ENCODE data around the gene TLL2.
A peak's percentile ranks its signal among the peaks of the same experiment; 100 is the strongest.

TLL2 gene

GRCh38 chr10:96377816-96378294, 135.9 kb downstream of the TLL2 start:
- Histone ChIP-seq H3K27me3 (ENCODE audit: insufficient read depth, low read length) (peaks cover 6% of the 10 kb centered on the region), H3K9me3 (ENCODE audit: low read length) (no peaks in the 10 kb centered on the region), H3K4me1 (ENCODE audit: insufficient read depth, low read length) (peaks cover 3% of the 10 kb centered on the region), H2AFZ (ENCODE audit: low read depth, low read length) (no peak overlapping the region), H3K36me3 (ENCODE audit: insufficient read depth, low read length) (no peaks in the 10 kb centered on the region), H3K4me3 (ENCODE audit: low read length) (no peak overlapping the region)

- no peaks in the 10 kb centered on the region for H3K36me3 ChIP-seq (ENCODE audit: insufficient read depth, low read length)
- no peaks in the 10 kb centered on the region for H3K9me3 ChIP-seq (ENCODE audit: low read length)
- H3K4me3 ChIP-seq (ENCODE audit: low read length), result no peak overlapping the region
- H3K27me3 ChIP-seq (ENCODE audit: insufficient read depth, low read length), result peaks cover 6% of the 10 kb centered on the region
- H2AFZ ChIP-seq (ENCODE audit: low read depth, low read length), result no peak overlapping the region
- peaks cover 3% of the 10 kb centered on the region for H3K4me1 ChIP-seq (ENCODE audit: insufficient read depth, low read length)
Observed at GRCh38 chr10:96376483-96376882, 137.2 kb downstream of the TLL2 start.

GRCh38 chr10:96374985-96375830, 138.5 kb downstream of the TLL2 start:
- Histone ChIP-seq H3K27me3 (ENCODE audit: insufficient read depth, low read length) (peaks cover 6% of the 10 kb centered on the region), H3K36me3 (ENCODE audit: insufficient read depth, low read length) (no peaks in the 10 kb centered on the region), H3K4me3 (ENCODE audit: low read length) (peak overlapping the region; percentile 41), H3K9me3 (ENCODE audit: low read length) (no peaks in the 10 kb centered on the region), H2AFZ (ENCODE audit: low read depth, low read length) (peak overlapping the region; percentile 11), H3K4me1 (ENCODE audit: insufficient read depth, low read length) (peaks cover 3% of the 10 kb centered on the region)

- Histone ChIP-seq H3K27me3 (ENCODE audit: insufficient read depth, low read length) (peaks cover 6% of the 10 kb centered on the region), H3K4me3 (ENCODE audit: low read length) (peak overlapping the region; percentile 41), H2AFZ (ENCODE audit: low read depth, low read length) (peak overlapping the region; percentile 11), H3K9me3 (ENCODE audit: low read length) (no peaks in the 10 kb centered on the region), H3K4me1 (ENCODE audit: insufficient read depth, low read length) (peaks cover 3% of the 10 kb centered on the region), H3K36me3 (ENCODE audit: insufficient read depth, low read length) (no peaks in the 10 kb centered on the region)
Observed at GRCh38 chr10:96374639-96374984, 139.1 kb downstream of the TLL2 start.

- no peak overlapping the region for H2AFZ ChIP-seq (ENCODE audit: low read depth, low read length)
- H3K4me1 ChIP-seq (ENCODE audit: insufficient read depth, low read length), result peaks cover 3% of the 10 kb centered on the region
- H3K4me3 ChIP-seq (ENCODE audit: low read length), result no peak overlapping the region
- H3K27me3 ChIP-seq (ENCODE audit: insufficient read depth, low read length), result peaks cover 6% of the 10 kb centered on the region
- H3K9me3 ChIP-seq (ENCODE audit: low read length), result no peaks in the 10 kb centered on the region
- no peaks in the 10 kb centered on the region for H3K36me3 ChIP-seq (ENCODE audit: insufficient read depth, low read length)
Observed at GRCh38 chr10:96374004-96374403, 139.7 kb downstream of the TLL2 start.

- Histone ChIP-seq H3K4me3 (ENCODE audit: low read length) (no peak overlapping the region), H3K4me1 (ENCODE audit: insufficient read depth, low read length) (peaks cover 3% of the 10 kb centered on the region), H2AFZ (ENCODE audit: low read depth, low read length) (no peak overlapping the region), H3K27me3 (ENCODE audit: insufficient read depth, low read length) (peaks cover 8% of the 10 kb centered on the region), H3K9me3 (ENCODE audit: low read length) (no peaks in the 10 kb centered on the region), H3K36me3 (ENCODE audit: insufficient read depth, low read length) (no peaks in the 10 kb centered on the region)
Observed at GRCh38 chr10:96371356-96371755, 142.4 kb downstream of the TLL2 start.

- H3K4me1 ChIP-seq (ENCODE audit: insufficient read depth, low read length), result peaks cover 3% of the 10 kb centered on the region
- H2AFZ ChIP-seq (ENCODE audit: low read depth, low read length), result no peak overlapping the region
- no peak overlapping the region for H3K4me3 ChIP-seq (ENCODE audit: low read length)
- H3K36me3 ChIP-seq (ENCODE audit: insufficient read depth, low read length), result no peaks in the 10 kb centered on the region
- H3K27me3 ChIP-seq (ENCODE audit: insufficient read depth, low read length), result peaks cover 8% of the 10 kb centered on the region
- no peaks in the 10 kb centered on the region for H3K9me3 ChIP-seq (ENCODE audit: low read length)
Observed at GRCh38 chr10:96370584-96371157, 143.1 kb downstream of the TLL2 start.

- Histone ChIP-seq H3K4me3 (ENCODE audit: low read length) (no peak overlapping the region), H3K9me3 (ENCODE audit: low read length) (no peaks in the 10 kb centered on the region), H3K4me1 (ENCODE audit: insufficient read depth, low read length) (peaks cover 2% of the 10 kb centered on the region), H3K27me3 (ENCODE audit: insufficient read depth, low read length) (peaks cover 8% of the 10 kb centered on the region), H2AFZ (ENCODE audit: low read depth, low read length) (no peak overlapping the region), H3K36me3 (ENCODE audit: insufficient read depth, low read length) (no peaks in the 10 kb centered on the region)
Observed at GRCh38 chr10:96369890-96370583, 143.7 kb downstream of the TLL2 start.

GRCh38 chr10:96368971-96369370, 144.8 kb downstream of the TLL2 start:
- peaks cover 4% of the 10 kb centered on the region for H3K27me3 ChIP-seq (ENCODE audit: insufficient read depth, low read length)
- no peaks in the 10 kb centered on the region for H3K9me3 ChIP-seq (ENCODE audit: low read length)
- no peaks in the 10 kb centered on the region for H3K36me3 ChIP-seq (ENCODE audit: insufficient read depth, low read length)
- H3K4me1 ChIP-seq (ENCODE audit: insufficient read depth, low read length), result no peaks in the 10 kb centered on the region
- no peak overlapping the region for H2AFZ ChIP-seq (ENCODE audit: low read depth, low read length)
- no peak overlapping the region for H3K4me3 ChIP-seq (ENCODE audit: low read length)

- Histone ChIP-seq H3K27me3 (ENCODE audit: insufficient read depth, low read length) (peaks cover 3% of the 10 kb centered on the region), H3K36me3 (ENCODE audit: insufficient read depth, low read length) (no peaks in the 10 kb centered on the region)
Observed at GRCh38 chr10:96367470-96367869, 146.3 kb downstream of the TLL2 start.

GRCh38 chr10:96366508-96366907, 147.2 kb downstream of the TLL2 start:
- Histone ChIP-seq H3K9me3 (ENCODE audit: low read length) (no peaks in the 10 kb centered on the region), H3K36me3 (ENCODE audit: insufficient read depth, low read length) (no peaks in the 10 kb centered on the region), H3K4me1 (ENCODE audit: insufficient read depth, low read length) (no peaks in the 10 kb centered on the region), H3K27me3 (ENCODE audit: insufficient read depth, low read length) (peaks cover 3% of the 10 kb centered on the region), H2AFZ (ENCODE audit: low read depth, low read length) (no peak overlapping the region), H3K4me3 (ENCODE audit: low read length) (no peak overlapping the region)

More at GRCh38 chr10:96367470-96367869, 146.3 kb downstream of the TLL2 start:
- Histone ChIP-seq H3K4me1 (ENCODE audit: insufficient read depth, low read length) (no peaks in the 10 kb centered on the region), H3K9me3 (ENCODE audit: low read length) (no peaks in the 10 kb centered on the region), H3K4me3 (ENCODE audit: low read length) (no peak overlapping the region), H2AFZ (ENCODE audit: low read depth, low read length) (no peak overlapping the region)

- Histone ChIP-seq H3K4me3 (ENCODE audit: low read length) (no peak overlapping the region), H3K4me1 (ENCODE audit: insufficient read depth, low read length) (no peaks in the 10 kb centered on the region), H3K36me3 (ENCODE audit: insufficient read depth, low read length) (no peaks in the 10 kb centered on the region), H3K9me3 (ENCODE audit: low read length) (no peaks in the 10 kb centered on the region), H3K27me3 (ENCODE audit: insufficient read depth, low read length) (peaks cover 3% of the 10 kb centered on the region), H2AFZ (ENCODE audit: low read depth, low read length) (no peak overlapping the region)
Observed at GRCh38 chr10:96365571-96365970, 148.2 kb downstream of the TLL2 start.

- no peak overlapping the region for H3K4me3 ChIP-seq (ENCODE audit: low read length)
- H3K9me3 ChIP-seq (ENCODE audit: low read length), result no peaks in the 10 kb centered on the region
- no peaks in the 10 kb centered on the region for H3K36me3 ChIP-seq (ENCODE audit: insufficient read depth, low read length)
- H3K4me1 ChIP-seq (ENCODE audit: insufficient read depth, low read length), result no peaks in the 10 kb centered on the region
- H2AFZ ChIP-seq (ENCODE audit: low read depth, low read length), result no peak overlapping the region
- H3K27me3 ChIP-seq (ENCODE audit: insufficient read depth, low read length), result peaks cover 2% of the 10 kb centered on the region
Observed at GRCh38 chr10:96360766-96361165, 153.0 kb downstream of the TLL2 start.
